Stimulated activated naive CD8-positive, alpha-beta T cell treated with anti-CD3 and anti-CD28 coated beads, Interleukin-15, Interleukin-2, amounts not matched to agents 100 ng/mL and 50 ng/mL, for 24 hours (primary cell): ENCODE results near the gene IGLL5.

Source experiments
- H3K27ac Mint-ChIP-seq: one replicate; pipeline ENCODE4 v1.8.0; 2021; ENCODE audit warnings: mild to moderate bottlenecking, mixed read lengths
- H3K27me3 Mint-ChIP-seq: one replicate; pipeline ENCODE4 v1.8.0; 2021; ENCODE audit warnings: mixed read lengths
- H3K36me3 Mint-ChIP-seq: one replicate; pipeline ENCODE4 v1.8.0; 2021; ENCODE audit warnings: low read depth, mixed read lengths
- H3K4me1 Mint-ChIP-seq: one replicate; pipeline ENCODE4 v1.8.0; 2021; ENCODE audit warnings: low read depth, mixed read lengths
- H3K4me3 Mint-ChIP-seq: one replicate; pipeline ENCODE4 v1.8.0; 2021; ENCODE audit warnings: mild to moderate bottlenecking, mixed read lengths
- H3K9me3 Mint-ChIP-seq: one replicate; pipeline ENCODE4 v1.8.0; 2021; ENCODE audit warnings: mixed read lengths

IGLL5 gene

GRCh38 chr22:22909605-22910271 is 22.1 kb downstream of the IGLL5 start:
- Mint-ChIP-seq H3K27me3 (no peaks in the 10 kb centered on the region), H3K4me3 (no peak overlapping the region), H3K4me1 (peaks cover 16% of the 10 kb centered on the region), H3K27ac (no peak overlapping the region), H3K9me3 (no peaks in the 10 kb centered on the region), H3K36me3 (no peaks in the 10 kb centered on the region)

GRCh38 chr22:22910272-22911240 is 22.9 kb downstream of the IGLL5 start:
- Mint-ChIP-seq H3K27ac (no peak overlapping the region), H3K4me1 (peaks cover 12% of the 10 kb centered on the region), H3K9me3 (no peaks in the 10 kb centered on the region), H3K27me3 (no peaks in the 10 kb centered on the region), H3K4me3 (no peak overlapping the region), H3K36me3 (no peaks in the 10 kb centered on the region)

- Mint-ChIP-seq H3K27ac (no peak overlapping the region), H3K4me3 (no peak overlapping the region), H3K9me3 (no peaks in the 10 kb centered on the region), H3K36me3 (no peaks in the 10 kb centered on the region), H3K27me3 (no peaks in the 10 kb centered on the region), H3K4me1 (peaks cover 12% of the 10 kb centered on the region)
Observed at GRCh38 chr22:22911327-22912134, 23.9 kb downstream of the IGLL5 start.

- Mint-ChIP-seq H3K36me3 (no peaks in the 10 kb centered on the region), H3K4me3 (no peak overlapping the region), H3K4me1 (peaks cover 12% of the 10 kb centered on the region), H3K27ac (no peak overlapping the region), H3K27me3 (no peaks in the 10 kb centered on the region), H3K9me3 (no peaks in the 10 kb centered on the region)
Observed at GRCh38 chr22:22912135-22912987, 24.7 kb downstream of the IGLL5 start.

GRCh38 chr22:22912988-22913253 is 25.3 kb downstream of the IGLL5 start:
- H3K9me3 Mint-ChIP-seq = no peaks in the 10 kb centered on the region
- H3K27ac Mint-ChIP-seq = no peak overlapping the region
- H3K27me3 Mint-ChIP-seq = no peaks in the 10 kb centered on the region
- peaks cover 12% of the 10 kb centered on the region for H3K4me1 Mint-ChIP-seq
- H3K36me3 Mint-ChIP-seq = no peaks in the 10 kb centered on the region
- no peak overlapping the region for H3K4me3 Mint-ChIP-seq

GRCh38 chr22:22913989-22914388 is 26.4 kb downstream of the IGLL5 start:
- Mint-ChIP-seq H3K36me3 (no peaks in the 10 kb centered on the region), H3K27ac (no peak overlapping the region), H3K4me3 (no peak overlapping the region), H3K4me1 (peaks cover 12% of the 10 kb centered on the region), H3K27me3 (no peaks in the 10 kb centered on the region), H3K9me3 (no peaks in the 10 kb centered on the region)

- Mint-ChIP-seq H3K27me3 (no peaks in the 10 kb centered on the region), H3K4me3 (no peak overlapping the region), H3K27ac (no peak overlapping the region)
Observed at GRCh38 chr22:22914726-22915669, 27.4 kb downstream of the IGLL5 start.

GRCh38 chr22:22915670-22916035 is 28.0 kb downstream of the IGLL5 start:
- Mint-ChIP-seq H3K4me3 (no peak overlapping the region), H3K9me3 (no peaks in the 10 kb centered on the region), H3K27me3 (no peaks in the 10 kb centered on the region), H3K27ac (no peak overlapping the region), H3K36me3 (no peaks in the 10 kb centered on the region), H3K4me1 (peaks cover 10% of the 10 kb centered on the region)

More at GRCh38 chr22:22914726-22915669, 27.4 kb downstream of the IGLL5 start:
- peaks cover 12% of the 10 kb centered on the region for H3K4me1 Mint-ChIP-seq
- H3K9me3 Mint-ChIP-seq = no peaks in the 10 kb centered on the region
- no peaks in the 10 kb centered on the region for H3K36me3 Mint-ChIP-seq

- no peak overlapping the region for H3K4me3 Mint-ChIP-seq
- H3K36me3 Mint-ChIP-seq = no peaks in the 10 kb centered on the region
- peak overlapping the region; percentile 15 for H3K27ac Mint-ChIP-seq
- no peaks in the 10 kb centered on the region for H3K27me3 Mint-ChIP-seq
- peaks cover 2% of the 10 kb centered on the region for H3K4me1 Mint-ChIP-seq
- no peaks in the 10 kb centered on the region for H3K9me3 Mint-ChIP-seq
Observed at GRCh38 chr22:22916215-22916951, 28.8 kb downstream of the IGLL5 start.

GRCh38 chr22:22916952-22917290 is 29.3 kb downstream of the IGLL5 start:
- no peaks in the 10 kb centered on the region for H3K36me3 Mint-ChIP-seq
- H3K27ac Mint-ChIP-seq = no peak overlapping the region
- H3K4me3 Mint-ChIP-seq = no peak overlapping the region
- no peaks in the 10 kb centered on the region for H3K27me3 Mint-ChIP-seq
- H3K9me3 Mint-ChIP-seq = no peaks in the 10 kb centered on the region
- no peaks in the 10 kb centered on the region for H3K4me1 Mint-ChIP-seq

- Mint-ChIP-seq H3K4me3 (no peak overlapping the region), H3K27me3 (no peaks in the 10 kb centered on the region), H3K4me1 (no peaks in the 10 kb centered on the region), H3K9me3 (no peaks in the 10 kb centered on the region), H3K27ac (no peak overlapping the region), H3K36me3 (no peaks in the 10 kb centered on the region)
Observed at GRCh38 chr22:22917377-22917776, 29.8 kb downstream of the IGLL5 start.

- Mint-ChIP-seq H3K27ac (peak overlapping the region; percentile 31), H3K4me3 (no peak overlapping the region), H3K27me3 (no peaks in the 10 kb centered on the region), H3K9me3 (no peaks in the 10 kb centered on the region), H3K4me1 (no peaks in the 10 kb centered on the region), H3K36me3 (no peaks in the 10 kb centered on the region)
Observed at GRCh38 chr22:22918297-22918965, 30.8 kb downstream of the IGLL5 start.

- Mint-ChIP-seq H3K4me3 (no peak overlapping the region), H3K4me1 (peaks cover under 1% of the 10 kb centered on the region), H3K27me3 (no peaks in the 10 kb centered on the region), H3K36me3 (no peaks in the 10 kb centered on the region), H3K9me3 (no peaks in the 10 kb centered on the region), H3K27ac (no peak overlapping the region)
Observed at GRCh38 chr22:22919041-22919440, 31.4 kb downstream of the IGLL5 start.
